ENCODE results near the gene TCIRG1. TPM values are rescaled to one million over a fixed set of nuclear protein-coding genes. Genes with fewer than 3 reads are reported as not detected.

Gene TCIRG1
- total RNA-seq, 4 donors from 2014 or later, result 13.4 to 24.5 (median 14.1) TPM

DNA sequence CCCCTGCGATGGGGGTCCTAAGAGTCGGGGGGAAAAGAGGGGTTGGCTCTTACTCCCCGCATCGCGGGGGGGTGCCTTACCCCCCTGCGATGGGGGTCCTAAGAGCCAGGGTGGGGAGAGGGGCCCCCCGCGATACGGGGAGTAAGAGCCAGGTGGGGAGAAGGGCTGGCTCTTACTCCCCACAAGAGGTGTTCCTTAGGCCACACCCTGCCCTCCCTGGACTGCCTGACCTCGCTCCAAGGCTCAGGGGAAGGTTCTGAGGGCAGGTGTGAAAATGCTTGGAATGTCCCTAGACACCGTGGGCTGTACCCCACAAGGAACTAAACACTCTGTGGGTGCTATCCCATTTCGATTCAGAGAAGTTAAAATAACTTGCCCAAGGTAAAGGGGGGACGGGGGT, 42.8 kb upstream of the TCIRG1 start:
- in situ Hi-C loops (cut with MboI; ENCODE audit: low sequenced_read_pairs in 4 of 4), result no loop called here

DNA sequence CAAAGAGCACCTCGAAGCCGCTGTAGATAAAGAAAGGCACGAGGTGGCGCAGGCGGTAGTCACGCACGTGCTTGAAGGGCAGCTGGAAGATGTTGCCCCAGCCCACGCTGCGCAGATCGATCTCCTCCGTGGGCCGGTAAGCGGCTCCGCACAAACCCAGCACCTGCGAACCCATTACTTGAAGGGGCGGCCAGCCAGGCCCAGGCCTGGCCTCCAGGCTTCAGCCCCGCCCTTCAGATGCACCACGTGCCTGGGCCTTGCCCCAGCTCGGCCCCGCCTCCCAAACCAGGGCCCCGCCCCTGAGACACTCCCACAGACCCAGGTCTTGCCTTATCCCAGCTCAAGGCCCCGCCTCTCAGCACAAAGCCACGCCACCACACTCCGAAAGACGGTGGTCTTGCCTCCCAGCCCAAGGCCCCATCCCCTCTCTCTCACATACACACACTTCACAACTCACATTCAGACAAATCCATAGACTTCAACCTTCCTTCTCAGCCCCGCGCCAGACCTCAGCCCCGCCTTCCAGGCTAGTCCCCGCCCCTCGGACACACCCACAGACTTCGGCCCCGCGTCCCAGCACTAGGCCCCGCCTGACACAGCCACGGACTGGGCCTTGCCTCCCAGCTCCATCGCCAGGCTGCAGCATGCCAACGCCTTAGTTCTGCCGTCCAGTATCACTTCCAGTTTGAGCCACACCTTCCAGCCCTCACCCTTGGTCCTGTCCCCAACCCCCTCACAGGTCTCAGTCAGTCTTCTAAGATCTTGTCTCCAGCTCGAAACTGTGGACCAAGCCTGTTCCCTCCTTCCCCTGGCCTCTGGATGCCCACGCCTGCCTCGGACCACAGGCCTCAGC, 42.0 kb upstream of the TCIRG1 start:
- Histone ChIP-seq H3K36me3 (no peaks in the 10 kb centered on the region), H3K4me1 (no peaks in the 10 kb centered on the region), H3K27me3 (peaks cover 0 to 3% (median 0%) of the 10 kb centered on the region in 3 donors), H3K4me3 (no peak overlapping the region), H3K9me3 (no peaks in the 10 kb centered on the region), H3K27ac (no peak overlapping the region)
- ATAC-seq (peak in 1 of 2 donors; percentile 55), DNase-seq (no peak)
- intact Hi-C loops (cut with DNase I; ENCODE audit: low total_unique reads) (no loop called here), in situ Hi-C loops (cut with MboI; ENCODE audit: low sequenced_read_pairs in 4 of 4) (no loop called here)
- TF ChIP-seq, protein P1, sequence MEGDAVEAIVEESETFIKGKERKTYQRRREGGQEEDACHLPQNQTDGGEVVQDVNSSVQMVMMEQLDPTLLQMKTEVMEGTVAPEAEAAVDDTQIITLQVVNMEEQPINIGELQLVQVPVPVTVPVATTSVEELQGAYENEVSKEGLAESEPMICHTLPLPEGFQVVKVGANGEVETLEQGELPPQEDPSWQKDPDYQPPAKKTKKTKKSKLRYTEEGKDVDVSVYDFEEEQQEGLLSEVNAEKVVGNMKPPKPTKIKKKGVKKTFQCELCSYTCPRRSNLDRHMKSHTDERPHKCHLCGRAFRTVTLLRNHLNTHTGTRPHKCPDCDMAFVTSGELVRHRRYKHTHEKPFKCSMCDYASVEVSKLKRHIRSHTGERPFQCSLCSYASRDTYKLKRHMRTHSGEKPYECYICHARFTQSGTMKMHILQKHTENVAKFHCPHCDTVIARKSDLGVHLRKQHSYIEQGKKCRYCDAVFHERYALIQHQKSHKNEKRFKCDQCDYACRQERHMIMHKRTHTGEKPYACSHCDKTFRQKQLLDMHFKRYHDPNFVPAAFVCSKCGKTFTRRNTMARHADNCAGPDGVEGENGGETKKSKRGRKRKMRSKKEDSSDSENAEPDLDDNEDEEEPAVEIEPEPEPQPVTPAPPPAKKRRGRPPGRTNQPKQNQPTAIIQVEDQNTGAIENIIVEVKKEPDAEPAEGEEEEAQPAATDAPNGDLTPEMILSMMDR (IDR thresholded peaks at IDR 0.05 in 4 of 5, conservative IDR thresholded peaks at IDR 0.05 in 1 of 5), result no peak
- TF ChIP-seq POLR2A (IDR thresholded peaks at IDR 0.05), result no peak

More for the DNA sequence above, 42.8 kb upstream of the TCIRG1 start:
- no peak for TF ChIP-seq POLR2A (IDR thresholded peaks at IDR 0.05)
- TF ChIP-seq, protein P1 (IDR thresholded peaks at IDR 0.05 in 4 of 5, conservative IDR thresholded peaks at IDR 0.05 in 1 of 5), result no peak
- Histone ChIP-seq H3K27ac (no peak overlapping the region), H3K9me3 (no peaks in the 10 kb centered on the region), H3K4me3 (no peak overlapping the region), H3K27me3 (peaks cover 0 to 10% (median 0%) of the 10 kb centered on the region in 3 donors), H3K4me1 (no peaks in the 10 kb centered on the region), H3K36me3 (no peaks in the 10 kb centered on the region)
- no peak for ATAC-seq
- DNase-seq, result no peak
- intact Hi-C loops (cut with DNase I; ENCODE audit: low total_unique reads), result no loop called here

DNA sequence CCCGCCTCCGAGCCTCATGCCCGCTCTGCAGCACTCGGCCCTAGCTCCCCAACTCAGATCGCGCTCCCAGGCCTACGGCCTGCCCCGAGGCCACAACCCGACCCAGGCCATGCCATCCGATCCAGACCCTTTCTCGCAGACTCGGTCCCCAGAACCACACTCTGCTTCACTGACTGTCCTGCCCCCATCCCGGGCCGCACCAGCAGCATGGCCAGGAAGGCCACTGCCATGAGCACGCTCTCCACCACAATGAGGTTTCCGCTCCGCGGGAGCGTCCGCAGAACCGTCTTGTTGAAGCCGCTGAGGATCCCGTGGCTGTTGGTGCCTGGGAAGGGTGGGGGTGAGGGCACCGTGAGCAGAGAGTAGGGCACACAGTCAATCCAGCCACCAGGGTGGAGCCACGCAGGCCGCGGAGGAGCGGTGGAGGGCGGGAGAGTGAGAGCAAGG, 41.3 kb upstream of the TCIRG1 start:
- intact Hi-C loops (cut with DNase I; ENCODE audit: low total_unique reads) (no loop called here), in situ Hi-C loops (cut with MboI; ENCODE audit: low sequenced_read_pairs in 4 of 4) (no loop called here)
- Histone ChIP-seq H3K27me3 (peaks cover 0 to 3% (median 0%) of the 10 kb centered on the region in 3 donors), H3K36me3 (no peaks in the 10 kb centered on the region), H3K27ac (no peak overlapping the region), H3K4me3 (no peak overlapping the region), H3K9me3 (no peaks in the 10 kb centered on the region), H3K4me1 (no peaks in the 10 kb centered on the region)
- TF ChIP-seq, protein P1 (IDR thresholded peaks at IDR 0.05 in 4 of 5, conservative IDR thresholded peaks at IDR 0.05 in 1 of 5), result no peak
- no peak for TF ChIP-seq POLR2A (IDR thresholded peaks at IDR 0.05)
- no peak for ATAC-seq
- DNase-seq, result no peak

DNA sequence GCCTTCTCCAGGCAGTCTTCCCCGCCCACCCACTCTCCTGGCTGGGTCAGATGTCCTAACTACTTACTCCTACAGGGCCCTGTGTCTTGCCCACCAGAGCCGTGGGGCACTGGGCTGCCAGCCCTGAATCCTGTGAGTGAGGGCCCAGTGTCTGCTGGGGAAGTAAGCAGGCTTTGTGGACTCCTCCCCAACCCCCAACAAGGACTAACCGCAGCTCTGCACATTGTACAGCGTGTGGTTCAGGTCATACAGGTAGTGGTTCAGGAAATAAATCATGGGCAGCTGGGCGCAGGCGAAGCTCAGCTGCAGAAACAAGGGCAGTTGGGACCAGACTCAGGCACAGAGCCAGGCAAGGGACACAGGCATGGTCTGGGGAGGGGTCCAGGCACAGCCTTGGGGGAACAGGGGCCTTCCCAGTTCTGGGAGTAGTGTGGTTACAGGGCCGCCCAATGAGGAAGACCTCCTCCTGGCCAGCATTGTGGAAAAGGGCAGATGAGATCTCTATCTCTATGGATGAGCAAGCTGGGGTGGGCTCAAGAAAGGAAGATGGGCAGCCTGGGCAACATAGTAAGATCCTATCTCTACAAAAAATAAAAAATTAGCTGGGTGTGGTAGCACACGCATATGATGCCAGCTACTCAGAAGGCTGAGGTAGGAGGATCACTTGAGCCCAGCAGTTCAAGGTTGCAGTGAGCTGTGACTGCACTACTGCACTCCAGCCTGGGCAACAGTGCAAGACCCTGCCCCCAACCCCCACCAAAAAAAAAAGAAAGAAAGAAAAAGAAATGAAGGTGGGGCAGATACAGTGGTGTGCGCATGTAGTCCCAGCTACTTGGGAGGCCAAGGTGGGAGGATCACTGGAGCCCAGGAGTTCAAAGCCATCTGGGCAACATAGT, 40.4 kb upstream of the TCIRG1 start:
- H3K4me1 ChIP-seq, result no peaks in the 10 kb centered on the region
- no peak for ATAC-seq
- DNase-seq, result no peak
- intact Hi-C loops (cut with DNase I; ENCODE audit: low total_unique reads), result no loop called here
- H3K27ac ChIP-seq, result no peak overlapping the region
- H3K4me3 ChIP-seq, result no peak overlapping the region
- no peaks in the 10 kb centered on the region for H3K27me3 ChIP-seq
- H3K9me3 ChIP-seq, result no peaks in the 10 kb centered on the region
- in situ Hi-C loops (cut with MboI; ENCODE audit: low sequenced_read_pairs in 4 of 4), result no loop called here
- TF ChIP-seq, protein P1 (IDR thresholded peaks at IDR 0.05 in 4 of 5, conservative IDR thresholded peaks at IDR 0.05 in 1 of 5), result no peak
- TF ChIP-seq POLR2A (IDR thresholded peaks at IDR 0.05), result no peak
- no peaks in the 10 kb centered on the region for H3K36me3 ChIP-seq
